Trophoblast cell (in vitro differentiated cells and primary cell): ENCODE results near the gene RLN2.

Source experiments
- DNase-seq, 2 donors: peaks; one replicate each; pipeline ENCODE4 v3.0.0-alpha.2; 2016
- H2AFZ ChIP-seq: 2 replicates; pipeline ENCODE4 v1.6.1; 2013; ENCODE audit warnings: low read length, moderate library complexity, mild to moderate bottlenecking; ENCODE audit not compliant: insufficient read depth, poor library complexity
- H2AK5ac ChIP-seq: 2 replicates; pipeline ENCODE4 v1.6.1; 2013; ENCODE audit warnings: mild to moderate bottlenecking, low read length
- H2BK120ac ChIP-seq: 2 replicates; pipeline ENCODE4 v1.6.1; 2013; ENCODE audit warnings: low read length, mild to moderate bottlenecking, moderate library complexity; ENCODE audit not compliant: insufficient read depth, poor library complexity
- H2BK12ac ChIP-seq: 2 replicates; pipeline ENCODE4 v1.6.1; 2013; ENCODE audit warnings: mild to moderate bottlenecking, low read length, moderate library complexity
- H2BK5ac ChIP-seq: 2 replicates; pipeline ENCODE4 v1.6.1; 2013; ENCODE audit warnings: low read length, low read depth, moderate library complexity, mild to moderate bottlenecking; ENCODE audit not compliant: poor library complexity
- H3K14ac ChIP-seq: 2 replicates; pipeline ENCODE4 v1.6.1; 2013; ENCODE audit warnings: mild to moderate bottlenecking, low read length
- H3K18ac ChIP-seq: 2 replicates; pipeline ENCODE4 v1.6.1; 2013; ENCODE audit warnings: mild to moderate bottlenecking, low read length
- H3K23ac ChIP-seq: 2 replicates; pipeline ENCODE4 v1.6.1; 2013; ENCODE audit warnings: low read length
- H3K27ac ChIP-seq: 2 replicates; pipeline ENCODE4 v1.5.1; 2013; ENCODE audit warnings: low read depth, mild to moderate bottlenecking, inconsistent platforms, low read length, moderate library complexity
- H3K27me3 ChIP-seq: 2 replicates; pipeline ENCODE4 v1.6.1; 2013; ENCODE audit warnings: inconsistent platforms, mild to moderate bottlenecking, low read length, moderate library complexity; ENCODE audit not compliant: insufficient read depth
- H3K36me3 ChIP-seq, 2 experiments: 1 replicate in 1 of 2; 2 replicates in 1 of 2; pipeline ENCODE4 v1.6.1; 2013; ENCODE audit warnings: low read length in 2 of 2, mild to moderate bottlenecking in 2 of 2, moderate library complexity in 1 of 2; ENCODE audit not compliant: insufficient read depth in 2 of 2, control insufficient read depth in 1 of 2
- H3K4ac ChIP-seq: 2 replicates; pipeline ENCODE4 v1.6.1; 2013; ENCODE audit warnings: low read depth, mild to moderate bottlenecking, low read length, moderate library complexity
- H3K4me1 ChIP-seq, 2 experiments: 1 replicate in 1 of 2; 2 replicates in 1 of 2; pipeline ENCODE4 v1.6.1; 2013; ENCODE audit warnings: low read length in 2 of 2, mild to moderate bottlenecking in 2 of 2, moderate library complexity in 1 of 2; ENCODE audit not compliant: insufficient read depth in 2 of 2, control insufficient read depth in 1 of 2
- H3K4me2 ChIP-seq: 2 replicates; pipeline ENCODE4 v1.6.1; 2013; ENCODE audit warnings: inconsistent platforms, mild to moderate bottlenecking, low read length, moderate library complexity
- H3K4me3 ChIP-seq: 2 replicates; pipeline ENCODE4 v1.5.1; 2013; ENCODE audit warnings: mild to moderate bottlenecking, low read depth, low read length, inconsistent platforms
- H3K79me1 ChIP-seq: one replicate; pipeline ENCODE4 v1.6.1; 2013; ENCODE audit warnings: low read length
- H3K79me2 ChIP-seq: 2 replicates; pipeline ENCODE4 v1.6.1; 2013; ENCODE audit warnings: low read length, mild to moderate bottlenecking; ENCODE audit not compliant: control insufficient read depth, insufficient read depth, poor library complexity
- H3K9ac ChIP-seq: 2 replicates; pipeline ENCODE4 v1.6.1; 2013; ENCODE audit warnings: mild to moderate bottlenecking, low read length
- H3K9me3 ChIP-seq: 2 replicates; pipeline ENCODE4 v1.6.1; 2013; ENCODE audit warnings: low read depth, mild to moderate bottlenecking, control low read depth, inconsistent platforms, low read length; ENCODE audit not compliant: insufficient read depth
- H4K12ac ChIP-seq: 2 replicates; pipeline ENCODE4 v1.6.1; 2013; ENCODE audit warnings: low read depth, mild to moderate bottlenecking, low read length, moderate library complexity
- H4K8ac ChIP-seq: 2 replicates; pipeline ENCODE4 v1.6.1; 2013; ENCODE audit warnings: low read depth, mild to moderate bottlenecking, low read length, moderate library complexity
- H4K91ac ChIP-seq: one replicate; pipeline ENCODE4 v1.6.1; 2013; ENCODE audit warnings: low read depth, mild to moderate bottlenecking, low read length, moderate library complexity
- WGBS: extraction: QIAGEN DNeasy Blood & Tissue Kit; methylation state at CpG from one replicate; pipeline ENCODE4 v1.1.7; 2013; ENCODE audit warnings: missing lambda C conversion rate; ENCODE audit not compliant: insufficient read length, insufficient coverage; ENCODE audit errors: extremely low coverage; 5-methylcytosine and 5-hydroxymethylcytosine counted together

The RLN2 gene

DNA sequence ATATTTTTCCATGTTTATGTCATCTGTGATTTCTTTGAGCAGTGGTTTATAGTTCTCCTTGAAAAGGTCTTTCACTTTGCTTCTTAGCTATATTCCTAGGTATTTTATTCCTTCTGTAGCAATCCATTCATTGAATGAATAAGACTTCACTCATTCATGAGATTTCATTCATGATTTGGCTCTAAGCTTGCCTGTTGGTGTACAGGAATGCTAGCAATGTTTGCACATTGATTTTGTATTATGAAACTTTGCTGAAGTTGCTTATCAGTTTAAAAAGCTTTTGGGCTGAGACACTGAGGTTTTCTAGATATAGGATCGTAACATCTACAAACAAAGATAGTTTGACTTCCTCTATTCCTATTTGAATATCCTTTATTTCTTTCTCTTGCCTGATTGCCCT, 15.9 kb downstream of the RLN2 start:
- no peaks in the 10 kb centered on the region for H3K79me1 ChIP-seq
- H3K4me1 ChIP-seq, result no peaks in the 10 kb centered on the region
- no CpG with 5 or more reads among the region's 1 CpG for WGBS
- no peaks in the 10 kb centered on the region for H3K79me2 ChIP-seq
- no peak overlapping the region for H3K27ac ChIP-seq
- H2AK5ac ChIP-seq, result no peak overlapping the region
- H3K4me2 ChIP-seq, result no peak overlapping the region
- no peak overlapping the region for H2BK120ac ChIP-seq
- no peaks in the 10 kb centered on the region for H3K36me3 ChIP-seq
- H3K4ac ChIP-seq, result no peak overlapping the region
- no peak overlapping the region for H3K23ac ChIP-seq
- no peak overlapping the region for H3K9ac ChIP-seq
- no peak overlapping the region for H2BK12ac ChIP-seq
- H3K4me3 ChIP-seq, result no peak overlapping the region
- H4K8ac ChIP-seq, result no peak overlapping the region
- H3K27me3 ChIP-seq, result no peaks in the 10 kb centered on the region
- DNase-seq, result peak in 1 of 2 donors; percentile 14
- no peaks in the 10 kb centered on the region for H3K9me3 ChIP-seq
- no peak overlapping the region for H3K14ac ChIP-seq
- H2BK5ac ChIP-seq, result no peak overlapping the region
- H4K12ac ChIP-seq, result no peak overlapping the region
- no peak overlapping the region for H4K91ac ChIP-seq
- no peak overlapping the region for H3K18ac ChIP-seq
- H2AFZ ChIP-seq, result no peak overlapping the region

DNA sequence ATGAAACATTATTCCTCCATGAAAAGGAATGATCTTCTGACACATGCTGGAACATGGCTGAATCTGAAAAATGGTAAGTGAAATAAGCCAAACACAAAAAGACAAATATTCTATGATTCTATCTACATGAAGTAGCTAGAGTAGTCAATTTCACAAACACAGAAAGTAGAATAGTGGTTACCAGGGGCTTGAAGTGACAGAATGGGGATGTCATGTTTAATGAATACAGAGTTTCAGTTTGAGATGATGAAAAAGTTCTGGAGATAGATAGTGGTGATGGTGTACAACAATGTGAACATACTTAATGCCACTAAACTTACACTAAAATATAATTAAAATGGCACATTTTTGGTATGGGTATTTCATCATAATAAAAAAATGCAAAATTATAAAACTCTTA, 18.3 kb downstream of the RLN2 start:
- Histone ChIP-seq H3K14ac (no peak overlapping the region), H3K23ac (no peak overlapping the region), H2AFZ (no peak overlapping the region), H4K8ac (no peak overlapping the region), H3K27me3 (no peaks in the 10 kb centered on the region), H3K18ac (no peak overlapping the region), H3K4ac (no peak overlapping the region), H3K4me3 (no peak overlapping the region), H3K9ac (no peak overlapping the region), H4K12ac (no peak overlapping the region), H3K4me1 (no peaks in the 10 kb centered on the region), H3K79me2 (no peaks in the 10 kb centered on the region), H3K36me3 (no peaks in the 10 kb centered on the region), H2BK12ac (no peak overlapping the region), H3K27ac (no peak overlapping the region), H3K4me2 (no peak overlapping the region), H3K9me3 (no peaks in the 10 kb centered on the region), H2AK5ac (no peak overlapping the region), H3K79me1 (no peaks in the 10 kb centered on the region), H2BK120ac (no peak overlapping the region), H4K91ac (no peak overlapping the region), H2BK5ac (no peak overlapping the region)
- DNase-seq, result no peak

DNA sequence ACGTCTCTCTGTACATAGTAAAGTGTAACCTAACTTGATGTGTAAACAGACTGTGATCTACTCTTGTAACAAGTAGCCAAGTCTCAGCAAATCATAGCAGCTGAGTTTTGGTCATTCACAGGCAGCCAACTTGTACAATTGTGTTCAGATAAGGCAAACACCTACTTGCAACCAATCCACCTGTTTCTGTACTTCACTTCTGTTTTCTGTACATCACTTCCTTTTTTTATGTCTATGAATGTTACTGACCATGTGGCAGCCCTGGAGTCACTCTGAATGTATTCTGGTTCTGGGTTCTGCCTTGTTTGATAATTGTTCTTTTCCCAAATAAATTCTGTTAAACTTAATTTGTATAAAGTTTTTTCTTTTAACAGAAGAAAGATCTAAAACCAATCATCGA, 26.0 kb downstream of the RLN2 start:
- Histone ChIP-seq H3K79me1 (no peaks in the 10 kb centered on the region), H2AFZ (no peak overlapping the region), H4K12ac (no peak overlapping the region), H3K9ac (no peak overlapping the region), H4K8ac (no peak overlapping the region), H3K4me1 (no peaks in the 10 kb centered on the region), H3K4me3 (no peak overlapping the region), H2AK5ac (no peak overlapping the region), H2BK120ac (no peak overlapping the region), H2BK12ac (no peak overlapping the region), H2BK5ac (no peak overlapping the region), H3K9me3 (no peaks in the 10 kb centered on the region), H3K79me2 (no peaks in the 10 kb centered on the region), H3K36me3 (no peaks in the 10 kb centered on the region), H4K91ac (no peak overlapping the region), H3K27ac (no peak overlapping the region), H3K27me3 (no peaks in the 10 kb centered on the region), H3K4me2 (no peak overlapping the region), H3K4ac (no peak overlapping the region), H3K23ac (no peak overlapping the region), H3K18ac (no peak overlapping the region), H3K14ac (no peak overlapping the region)
- no CpG with 5 or more reads among the region's 2 CpGs for WGBS
- no peak for DNase-seq

DNA sequence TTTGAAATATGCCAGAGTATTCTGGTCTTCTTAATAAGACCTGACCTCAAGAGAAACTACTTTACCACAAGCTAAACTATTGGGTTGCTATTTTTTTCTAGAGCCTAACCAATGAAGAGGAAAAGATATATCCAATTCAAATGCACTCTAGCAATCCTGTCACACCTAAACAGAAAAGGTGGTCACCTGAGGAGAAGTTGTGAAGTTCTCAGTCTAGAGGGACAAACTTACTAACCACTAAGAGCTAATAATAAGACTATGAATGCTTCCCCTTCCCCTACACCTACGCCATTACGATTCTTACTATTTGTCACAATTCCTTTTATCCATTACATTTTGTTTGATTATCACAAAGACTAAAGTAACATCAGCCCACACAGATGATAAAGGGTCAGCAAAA, 29.7 kb downstream of the RLN2 start:
- Histone ChIP-seq H3K9ac (no peak overlapping the region), H3K79me1 (peaks cover 9% of the 10 kb centered on the region), H4K8ac (no peak overlapping the region), H3K79me2 (peaks cover 2% of the 10 kb centered on the region), H3K4ac (no peak overlapping the region), H4K12ac (no peak overlapping the region), H3K27ac (no peak overlapping the region), H3K27me3 (no peaks in the 10 kb centered on the region), H3K4me3 (no peak overlapping the region), H2AFZ (no peak overlapping the region), H3K9me3 (no peaks in the 10 kb centered on the region), H2AK5ac (no peak overlapping the region), H3K36me3 (no peaks in the 10 kb centered on the region), H3K4me1 (peaks cover 0 to 2% of the 10 kb centered on the region in 2 experiments), H3K4me2 (no peak overlapping the region), H3K14ac (no peak overlapping the region), H3K23ac (no peak overlapping the region), H2BK5ac (no peak overlapping the region), H3K18ac (no peak overlapping the region), H2BK120ac (no peak overlapping the region), H4K91ac (no peak overlapping the region), H2BK12ac (no peak overlapping the region)
- no peak for DNase-seq
- 100% methylated on average over 2 of the region's 2 CpGs for WGBS
